CD14-positive monocyte (primary cell): ENCODE results near the gene GATA5. TPM values are rescaled to one million over a fixed set of nuclear protein-coding genes. Genes with fewer than 3 reads are reported as not detected.

Experiments
- DNase-seq, 3 donors: peaks; one replicate each; pipeline ENCODE4 v3.0.0-alpha.2; 2011 to 2022
- H2AFZ ChIP-seq: 2 replicates; pipeline ENCODE4 v1.6.0; 2012; ENCODE audit warnings: mild to moderate bottlenecking, low read depth, low read length, inconsistent platforms; ENCODE audit not compliant: insufficient read depth, poor library complexity, severe bottlenecking
- H3K27ac ChIP-seq, 2 donors: 1 replicate in 1 of 2; 2 replicates in 1 of 2; pipeline ENCODE4 v1.5.1; 2012 to 2013; ENCODE audit warnings: low read length in 2 of 2, control low read depth in 1 of 2, inconsistent platforms in 1 of 2, low read depth in 1 of 2, mild to moderate bottlenecking in 1 of 2
- H3K27me3 ChIP-seq, 2 donors: one replicate each; pipeline versions ENCODE4 v1.6.0 to v1.6.1; 2011 to 2013; ENCODE audit warnings: low read length in 2 of 2; ENCODE audit not compliant: control insufficient read depth in 2 of 2, insufficient read depth in 2 of 2
- H3K36me3 ChIP-seq, 2 donors: replicated peaks in 1 of 2; 1 replicate in 1 of 2; 2 replicates in 1 of 2; pipeline versions ENCODE4 v1.5.1 to v1.6.1; 2012 to 2013; ENCODE audit warnings: low read length in 2 of 2, control low read depth in 1 of 2, inconsistent platforms in 1 of 2, mild to moderate bottlenecking in 1 of 2; ENCODE audit not compliant: insufficient read depth in 2 of 2, control insufficient read depth in 1 of 2
- H3K4me1 ChIP-seq, 2 donors: 1 replicate in 1 of 2; 2 replicates in 1 of 2; pipeline versions ENCODE4 v1.5.1 to v1.6.1; 2012 to 2013; ENCODE audit warnings: low read length in 2 of 2, control low read depth in 1 of 2, inconsistent platforms in 1 of 2, mild to moderate bottlenecking in 1 of 2, moderate library complexity in 1 of 2; ENCODE audit not compliant: insufficient read depth in 2 of 2, control insufficient read depth in 1 of 2
- H3K4me2 ChIP-seq: replicated peaks from 2 replicates; pipeline ENCODE3; 2012; ENCODE audit warnings: low read length, moderate library complexity, mild to moderate bottlenecking; ENCODE audit not compliant: poor library complexity, severe bottlenecking; ENCODE audit errors: extremely low read depth
- H3K4me3 ChIP-seq, 3 experiments: fragments of 200-600 bp in 1 of 3; sonication (generic) in 1 of 3; replicated peaks in 1 of 3; 1 replicate in 2 of 3; 2 replicates in 1 of 3; pipeline ENCODE4 v1.5.1; 2011 to 2013; ENCODE audit warnings: low read length in 3 of 3, mild to moderate bottlenecking in 3 of 3, control low read depth in 2 of 3, low read depth in 2 of 3, inconsistent platforms in 1 of 3, moderate library complexity in 1 of 3
- H3K79me2 ChIP-seq: 2 replicates; pipeline ENCODE4 v1.6.0; 2012; ENCODE audit warnings: mild to moderate bottlenecking, control low read depth, inconsistent platforms, low read length, moderate library complexity; ENCODE audit not compliant: insufficient read depth
- H3K9ac ChIP-seq: 2 replicates; pipeline ENCODE4 v1.6.0; 2017; ENCODE audit warnings: low read length, mild to moderate bottlenecking; ENCODE audit not compliant: insufficient read depth, poor library complexity, severe bottlenecking
- H3K9me3 ChIP-seq, 2 donors: replicated peaks in 1 of 2; 1 replicate in 1 of 2; 2 replicates in 1 of 2; pipeline versions ENCODE4 v1.5.1 to v1.6.1; 2012 to 2013; ENCODE audit warnings: low read length in 2 of 2, control low read depth in 1 of 2; ENCODE audit not compliant: control insufficient read depth in 1 of 2, insufficient read depth in 1 of 2
- H4K20me1 ChIP-seq: 2 replicates; pipeline ENCODE4 v1.6.0; 2012; ENCODE audit warnings: mild to moderate bottlenecking, low read length, control low read depth, moderate library complexity; ENCODE audit not compliant: insufficient read depth
- H3K27ac Mint-ChIP-seq, 7 donors: one replicate each; pipeline ENCODE4 v1.8.0; 2020; ENCODE audit warnings: mild to moderate bottlenecking in 7 of 7, mixed read lengths in 7 of 7, moderate library complexity in 6 of 7, inconsistent platforms in 2 of 7
- H3K27me3 Mint-ChIP-seq, 3 donors: one replicate each; pipeline ENCODE4 v1.8.0; 2021 to 2022; ENCODE audit warnings: low read depth in 3 of 3, mild to moderate bottlenecking in 3 of 3, mixed read lengths in 3 of 3, moderate library complexity in 3 of 3, inconsistent platforms in 1 of 3
- H3K36me3 Mint-ChIP-seq, 2 donors: one replicate each; pipeline ENCODE4 v1.8.0; 2020; ENCODE audit warnings: mixed read lengths in 2 of 2, inconsistent platforms in 1 of 2, mild to moderate bottlenecking in 1 of 2
- H3K4me1 Mint-ChIP-seq: one replicate; pipeline ENCODE4 v1.8.0; 2020; ENCODE audit warnings: mild to moderate bottlenecking, mixed read lengths
- H3K4me3 Mint-ChIP-seq, 2 donors: one replicate each; pipeline ENCODE4 v1.8.0; 2020; ENCODE audit warnings: mild to moderate bottlenecking in 2 of 2, mixed read lengths in 2 of 2, moderate library complexity in 1 of 2
- H3K9me3 Mint-ChIP-seq, 7 donors: one replicate each; pipeline ENCODE4 v1.8.0; 2020 to 2022; ENCODE audit warnings: mixed read lengths in 7 of 7, mild to moderate bottlenecking in 6 of 7, moderate library complexity in 6 of 7, inconsistent platforms in 2 of 7
- CTCF ChIP-seq: fragments of 200-600 bp; IDR thresholded peaks from one replicate; pipeline ENCODE4 v1.8.0; 2022; ENCODE audit warnings: antibody characterized with exemption, mild to moderate bottlenecking
- WGBS: methylation state at CpG from one replicate; pipeline ENCODE4 v1.1.5; 2013; ENCODE audit warnings: missing lambda C conversion rate; ENCODE audit not compliant: insufficient coverage; 5-methylcytosine and 5-hydroxymethylcytosine counted together
- intact Hi-C, 2 donors: fragments of 100-400 bp; cut with micrococcal nuclease; formaldehyde crosslinking; loops; one replicate each; pipeline versions ENCODE4 v1.15.0 to v1.15.1; 2023
- polyA plus RNA-seq, 3 donors: library from polyadenylated mRNA; depleted of rRNA in 1 of 3; unstranded in 2 of 3; stranded (reverse) in 1 of 3; fragments of 300-500 nt in 2 of 3; fragments of >200 nt in 1 of 3; fragmentation: Illumina TruSeq in 2 of 3; gene quantifications; 1 replicate in 2 of 3; 2 replicates in 1 of 3; pipeline ENCODE4 v1.2.3, GENCODE V29; 2012 to 2021

The GATA5 gene
- polyA plus RNA-seq, 3 donors, result not detected

- H4K20me1 ChIP-seq, result no peaks in the 10 kb centered on the region
- no peak for DNase-seq
- no peaks in the 10 kb centered on the region for H3K36me3 ChIP-seq
- peaks cover 3 to 14% of the 10 kb centered on the region in 2 donors for H3K4me1 ChIP-seq
- Mint-ChIP-seq H3K27me3 (peaks cover 2 to 8% (median 6%) of the 10 kb centered on the region in 3 donors), H3K4me3 (no peak overlapping the region), H3K4me1 (peaks cover 20% of the 10 kb centered on the region), H3K9me3 (peaks cover 0 to 3% (median 1%) of the 10 kb centered on the region in 7 donors), H3K36me3 (no peaks in the 10 kb centered on the region), H3K27ac (peak overlapping the region in 3 of 7 donors; percentile 8 to 55 (median 48))
- no peak for TF ChIP-seq CTCF
- peaks cover 0 to 3% of the 10 kb centered on the region in 2 donors for H3K27me3 ChIP-seq
- H3K27ac ChIP-seq, result no peak overlapping the region
- H3K4me2 ChIP-seq, result no peak overlapping the region
- H3K9ac ChIP-seq, result no peak overlapping the region
- H3K4me3 ChIP-seq, result no peak overlapping the region
- intact Hi-C loops, result loop anchor here (5.0 kb wide), 4 partner anchors 99 to 309 kb away; no protein-coding TSS in a partner anchor
- 86% methylated on average over 11 of the region's 18 CpGs for WGBS
- no peak overlapping the region for H2AFZ ChIP-seq
- H3K9me3 ChIP-seq, result no peaks in the 10 kb centered on the region
- no peaks in the 10 kb centered on the region for H3K79me2 ChIP-seq
Observed at GRCh38 chr20:62503401-62504178, 27.8 kb upstream of the GATA5 start.

GRCh38 chr20:62502496-62503095, 26.8 kb upstream of the GATA5 start:
- intact Hi-C loops, result loop anchor here (1.0 to 5.0 kb wide), 5 partner anchors 100 to 310 kb away; no protein-coding TSS in a partner anchor
- H3K9me3 Mint-ChIP-seq, result peaks cover 0 to 3% (median 1%) of the 10 kb centered on the region in 7 donors
- H4K20me1 ChIP-seq, result no peaks in the 10 kb centered on the region
- H3K4me2 ChIP-seq, result no peak overlapping the region
- H3K4me3 Mint-ChIP-seq, result no peak overlapping the region
- WGBS, result 94% methylated on average over 16 of the region's 16 CpGs
- no peaks in the 10 kb centered on the region for H3K36me3 ChIP-seq
- TF ChIP-seq CTCF, result no peak
- H3K27ac Mint-ChIP-seq, result peak overlapping the region in 6 of 7 donors; percentile 44 to 89 (median 78)
- H3K36me3 Mint-ChIP-seq, result no peaks in the 10 kb centered on the region
- DNase-seq, result no peak
- peaks cover 0 to 3% of the 10 kb centered on the region in 2 donors for H3K27me3 ChIP-seq
- peak overlapping the region in 1 of 2 donors; percentile 42 for H3K27ac ChIP-seq
- no peak overlapping the region for H2AFZ ChIP-seq
- peaks cover 3 to 14% of the 10 kb centered on the region in 2 donors for H3K4me1 ChIP-seq
- no peaks in the 10 kb centered on the region for H3K9me3 ChIP-seq
- H3K9ac ChIP-seq, result no peak overlapping the region
- peaks cover 2 to 8% (median 6%) of the 10 kb centered on the region in 3 donors for H3K27me3 Mint-ChIP-seq
- H3K4me1 Mint-ChIP-seq, result peaks cover 20% of the 10 kb centered on the region
- no peak overlapping the region for H3K4me3 ChIP-seq
- no peaks in the 10 kb centered on the region for H3K79me2 ChIP-seq
